ENCODE measurements around the gene MARCHF5.
"Not testable (repeated sequence)": the region's sequence is repeated elsewhere in the genome, so short reads cannot be mapped to it uniquely, and the experiment has no call there.

MARCHF5 gene

GRCh38 chr10:92316610-92317009, 25.6 kb downstream of the MARCHF5 start:
- CTCF ChIA-PET = no interaction called here
- POLR2A ChIA-PET = no interaction called here
- TF ChIP-seq CTCF (IDR thresholded peaks at IDR 0.05; ENCODE audit: control extremely low read depth, extremely low read depth, low read depth, missing control alignments) = no peak
- no peak for DNase-seq (ENCODE audit: extremely low spot score)

- TF ChIP-seq CTCF (IDR thresholded peaks at IDR 0.05; ENCODE audit: control extremely low read depth, extremely low read depth, low read depth, missing control alignments) = no peak
- POLR2A ChIA-PET = no interaction called here
- CTCF ChIA-PET = no interaction called here
Measured at GRCh38 chr10:92323079-92323478, 32.1 kb downstream of the MARCHF5 start.

GRCh38 chr10:92327445-92328433, 36.8 kb downstream of the MARCHF5 start:
- POLR2A ChIA-PET = interaction anchor here (0.6 kb wide), 1 partner anchor 9 kb away, joined by 5 read pairs; no protein-coding TSS in a partner anchor
- TF ChIP-seq CTCF (IDR thresholded peaks at IDR 0.05; ENCODE audit: control extremely low read depth, extremely low read depth, low read depth, missing control alignments) = no peak
- CTCF ChIA-PET = no interaction called here
- DNase-seq (ENCODE audit: extremely low spot score) = no peak

More at GRCh38 chr10:92323079-92323478, 32.1 kb downstream of the MARCHF5 start:
- no peak for DNase-seq (ENCODE audit: extremely low spot score)

- DNase-seq (ENCODE audit: extremely low spot score) = no peak
- ChIA-PET POLR2A (no interaction called here), CTCF (no interaction called here)
- no peak for TF ChIP-seq CTCF (IDR thresholded peaks at IDR 0.05; ENCODE audit: control extremely low read depth, extremely low read depth, low read depth, missing control alignments)
Measured at GRCh38 chr10:92328993-92329392, 38.0 kb downstream of the MARCHF5 start.

GRCh38 chr10:92329927-92330326, 39.0 kb downstream of the MARCHF5 start:
- DNase-seq (ENCODE audit: extremely low spot score); CTCF ChIA-PET; POLR2A ChIA-PET: not testable (repeated sequence)

GRCh38 chr10:92342796-92343195, 51.8 kb downstream of the MARCHF5 start:
- ChIA-PET POLR2A (no interaction called here), CTCF (no interaction called here)
- DNase-seq (ENCODE audit: extremely low spot score) = no peak
- TF ChIP-seq CTCF (IDR thresholded peaks at IDR 0.05; ENCODE audit: control extremely low read depth, extremely low read depth, low read depth, missing control alignments) = no peak

- DNase-seq (ENCODE audit: extremely low spot score); CTCF ChIA-PET; POLR2A ChIA-PET: not testable (repeated sequence)
Measured at GRCh38 chr10:92345575-92345974, 54.6 kb downstream of the MARCHF5 start.

- CTCF ChIA-PET = interaction anchor here (0.9 kb wide), 1 partner anchor 8 kb away, joined by 3 read pairs; no protein-coding TSS in a partner anchor
- DNase-seq (ENCODE audit: extremely low spot score); POLR2A ChIA-PET: not testable (repeated sequence)
Measured at GRCh38 chr10:92347035-92347676, 56.2 kb downstream of the MARCHF5 start.
